ENCODE data around the gene MYH15.
A peak's percentile ranks its signal among the peaks of the same experiment; 100 is the strongest.

The MYH15 gene

DNA sequence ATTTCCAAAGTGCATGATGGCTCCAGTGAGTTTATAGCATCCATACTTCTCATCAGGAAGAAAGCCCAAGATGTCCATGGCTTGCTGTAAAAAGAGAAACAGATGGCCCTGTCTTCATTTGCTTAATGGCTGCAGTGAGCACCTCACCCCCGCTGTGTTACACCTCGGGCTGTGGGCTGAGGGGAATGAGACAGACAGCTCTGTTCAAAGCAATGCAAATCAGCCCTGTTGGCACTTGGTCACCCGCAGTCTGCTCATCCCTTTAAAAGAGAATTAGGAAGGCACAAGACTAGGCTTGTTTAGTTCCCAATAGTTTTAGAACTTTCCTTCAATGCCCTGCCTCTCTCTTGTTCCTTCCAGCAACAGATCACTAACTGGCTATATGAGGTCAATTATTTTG is 25.2 kb downstream of the MYH15 start:
- H3K36me3 ChIP-seq (ENCODE audit: control insufficient read depth, insufficient read depth, low read length): no peaks in the 10 kb centered on the region
- H3K4me1 ChIP-seq: peaks cover 6% of the 10 kb centered on the region
- no peak overlapping the region for H3K9ac ChIP-seq
- H3K27ac ChIP-seq: no peak overlapping the region
- H3K4me3 ChIP-seq (ENCODE audit: low read depth, low read length): no peak overlapping the region
- H3K4me2 ChIP-seq (ENCODE audit: low read length): no peak overlapping the region
- TF ChIP-seq, protein P1, sequence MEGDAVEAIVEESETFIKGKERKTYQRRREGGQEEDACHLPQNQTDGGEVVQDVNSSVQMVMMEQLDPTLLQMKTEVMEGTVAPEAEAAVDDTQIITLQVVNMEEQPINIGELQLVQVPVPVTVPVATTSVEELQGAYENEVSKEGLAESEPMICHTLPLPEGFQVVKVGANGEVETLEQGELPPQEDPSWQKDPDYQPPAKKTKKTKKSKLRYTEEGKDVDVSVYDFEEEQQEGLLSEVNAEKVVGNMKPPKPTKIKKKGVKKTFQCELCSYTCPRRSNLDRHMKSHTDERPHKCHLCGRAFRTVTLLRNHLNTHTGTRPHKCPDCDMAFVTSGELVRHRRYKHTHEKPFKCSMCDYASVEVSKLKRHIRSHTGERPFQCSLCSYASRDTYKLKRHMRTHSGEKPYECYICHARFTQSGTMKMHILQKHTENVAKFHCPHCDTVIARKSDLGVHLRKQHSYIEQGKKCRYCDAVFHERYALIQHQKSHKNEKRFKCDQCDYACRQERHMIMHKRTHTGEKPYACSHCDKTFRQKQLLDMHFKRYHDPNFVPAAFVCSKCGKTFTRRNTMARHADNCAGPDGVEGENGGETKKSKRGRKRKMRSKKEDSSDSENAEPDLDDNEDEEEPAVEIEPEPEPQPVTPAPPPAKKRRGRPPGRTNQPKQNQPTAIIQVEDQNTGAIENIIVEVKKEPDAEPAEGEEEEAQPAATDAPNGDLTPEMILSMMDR (IDR thresholded peaks at IDR 0.05): no peak
- H3K9me3 ChIP-seq (ENCODE audit: control insufficient read depth, low read length): no peaks in the 10 kb centered on the region
- H3K79me2 ChIP-seq: no peaks in the 10 kb centered on the region
- H3K27me3 ChIP-seq (ENCODE audit: control insufficient read depth, insufficient read depth, low read length): no peaks in the 10 kb centered on the region
- peak overlapping the region; percentile 60 for H2AFZ ChIP-seq

DNA sequence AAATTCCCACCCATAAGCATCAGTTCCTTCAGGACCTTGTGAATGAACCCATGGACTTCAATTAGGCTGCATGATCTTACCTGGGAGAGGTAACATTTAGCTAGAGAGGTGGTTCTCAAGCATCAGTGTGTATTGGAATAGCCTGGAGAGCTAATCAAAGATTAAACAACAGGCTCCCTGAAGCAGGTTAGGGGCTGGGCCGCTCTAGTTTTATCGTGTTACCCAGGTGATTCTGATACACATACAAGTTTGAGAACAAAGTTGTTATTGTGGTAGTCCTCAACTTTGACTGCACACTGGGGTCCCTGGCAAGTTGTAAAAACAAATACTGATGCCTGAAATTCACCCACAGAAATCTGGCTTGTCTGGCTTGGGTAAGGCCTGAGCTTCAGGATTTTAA is 31.2 kb downstream of the MYH15 start:
- H2AFZ ChIP-seq: no peak overlapping the region
- no peak overlapping the region for H3K27ac ChIP-seq
- no peaks in the 10 kb centered on the region for H3K36me3 ChIP-seq (ENCODE audit: control insufficient read depth, insufficient read depth, low read length)
- no peak overlapping the region for H3K4me3 ChIP-seq (ENCODE audit: low read depth, low read length)
- H3K4me2 ChIP-seq (ENCODE audit: low read length): no peak overlapping the region
- H3K9ac ChIP-seq: no peak overlapping the region
- H3K4me1 ChIP-seq: no peaks in the 10 kb centered on the region
- TF ChIP-seq, protein P1 (IDR thresholded peaks at IDR 0.05): no peak
- H3K79me2 ChIP-seq: no peaks in the 10 kb centered on the region
- H3K27me3 ChIP-seq (ENCODE audit: control insufficient read depth, insufficient read depth, low read length): no peaks in the 10 kb centered on the region
- H3K9me3 ChIP-seq (ENCODE audit: control insufficient read depth, low read length): no peaks in the 10 kb centered on the region

DNA sequence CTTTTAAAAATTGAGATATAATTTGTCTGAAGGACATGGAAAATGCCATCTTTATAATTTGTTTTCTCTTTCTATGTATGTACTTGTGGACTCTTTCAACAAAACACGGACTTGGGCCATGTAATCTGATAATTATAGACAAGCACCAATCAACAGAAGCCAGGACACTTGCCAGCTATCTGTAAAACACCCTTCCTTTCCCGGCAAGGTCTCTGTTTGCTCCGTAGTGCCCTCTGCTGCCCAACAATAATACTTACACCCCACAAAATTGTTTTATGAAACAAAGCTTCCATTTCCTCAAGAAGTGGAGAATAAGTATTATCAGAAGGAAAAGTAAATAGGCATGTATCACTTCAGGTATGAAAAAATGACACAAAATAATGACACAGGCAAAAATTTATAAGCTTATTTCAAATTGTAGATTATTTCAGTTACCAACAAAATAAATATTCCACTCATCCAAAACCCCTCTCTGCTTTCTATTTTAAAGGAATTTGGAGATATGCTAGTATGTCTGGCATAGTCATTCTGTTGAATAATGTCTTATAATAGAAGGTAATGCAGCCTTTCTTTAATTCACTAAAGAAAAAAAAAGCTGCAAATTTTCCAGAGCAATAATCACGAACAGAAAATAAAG is 32.8 kb downstream of the MYH15 start:
- Histone ChIP-seq H3K4me2 (ENCODE audit: low read length) (no peak overlapping the region), H3K9me3 (ENCODE audit: control insufficient read depth, low read length) (no peaks in the 10 kb centered on the region), H3K4me3 (ENCODE audit: low read depth, low read length) (no peak overlapping the region), H3K4me1 (no peaks in the 10 kb centered on the region), H3K9ac (no peak overlapping the region), H3K27ac (no peak overlapping the region), H3K27me3 (ENCODE audit: control insufficient read depth, insufficient read depth, low read length) (no peaks in the 10 kb centered on the region), H2AFZ (peak overlapping the region; percentile 2), H3K79me2 (no peaks in the 10 kb centered on the region), H3K36me3 (ENCODE audit: control insufficient read depth, insufficient read depth, low read length) (no peaks in the 10 kb centered on the region)
- TF ChIP-seq, protein P1 (IDR thresholded peaks at IDR 0.05): peak; percentile 73

DNA sequence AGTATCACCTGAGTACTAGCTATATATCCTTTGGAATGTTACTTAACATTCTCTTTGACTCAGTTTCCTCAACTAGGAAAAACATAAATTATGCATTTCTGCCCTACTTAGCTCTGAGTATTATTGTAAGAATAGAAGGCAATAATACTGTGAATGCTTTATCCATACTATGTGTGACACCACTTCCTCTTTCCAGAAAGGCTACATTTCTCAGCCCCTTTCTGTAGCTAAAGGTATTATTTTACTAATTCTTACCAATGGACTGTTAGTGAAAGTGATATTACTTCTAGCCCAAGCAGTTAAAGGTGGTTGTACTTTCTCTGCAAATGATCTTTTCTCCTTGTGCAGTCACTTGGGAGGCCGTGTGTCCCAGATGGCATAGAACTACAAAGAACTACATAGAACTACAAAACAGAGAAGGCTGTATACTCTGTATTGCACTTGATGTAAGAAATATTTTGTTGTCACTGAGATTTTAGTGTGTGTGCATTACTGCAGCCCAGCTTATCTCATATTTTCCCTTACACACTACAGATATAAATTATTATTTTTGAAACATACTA is 35.1 kb downstream of the MYH15 start:
- H3K36me3 ChIP-seq (ENCODE audit: control insufficient read depth, insufficient read depth, low read length): no peaks in the 10 kb centered on the region
- no peaks in the 10 kb centered on the region for H3K27me3 ChIP-seq (ENCODE audit: control insufficient read depth, insufficient read depth, low read length)
- H3K27ac ChIP-seq: no peak overlapping the region
- no peak overlapping the region for H2AFZ ChIP-seq
- H3K4me1 ChIP-seq: no peaks in the 10 kb centered on the region
- no peak overlapping the region for H3K9ac ChIP-seq
- TF ChIP-seq, protein P1 (IDR thresholded peaks at IDR 0.05): no peak
- no peak overlapping the region for H3K4me2 ChIP-seq (ENCODE audit: low read length)
- H3K4me3 ChIP-seq (ENCODE audit: low read depth, low read length): no peak overlapping the region
- H3K79me2 ChIP-seq: no peaks in the 10 kb centered on the region
- H3K9me3 ChIP-seq (ENCODE audit: control insufficient read depth, low read length): no peaks in the 10 kb centered on the region

DNA sequence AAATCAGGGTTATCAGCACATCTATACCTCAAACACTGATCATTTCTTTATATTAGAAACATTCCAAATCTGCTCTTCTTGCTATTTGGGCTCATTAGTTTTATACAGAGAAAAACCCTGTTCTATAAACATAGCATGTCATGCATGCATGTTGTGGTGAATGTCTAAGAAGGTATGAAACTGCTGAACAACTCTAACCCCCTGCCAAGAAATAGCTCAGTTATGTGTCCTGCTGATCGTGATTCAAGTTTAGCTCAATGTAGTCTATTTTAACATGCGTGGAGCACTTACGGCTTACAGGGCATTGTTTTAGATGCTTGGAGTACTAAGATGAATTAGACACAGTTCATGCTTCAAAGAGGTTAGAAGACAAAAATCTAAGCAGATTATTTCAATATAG is 35.8 kb downstream of the MYH15 start:
- no peaks in the 10 kb centered on the region for H3K9me3 ChIP-seq (ENCODE audit: control insufficient read depth, low read length)
- H3K4me2 ChIP-seq (ENCODE audit: low read length): no peak overlapping the region
- no peaks in the 10 kb centered on the region for H3K27me3 ChIP-seq (ENCODE audit: control insufficient read depth, insufficient read depth, low read length)
- H3K36me3 ChIP-seq (ENCODE audit: control insufficient read depth, insufficient read depth, low read length): no peaks in the 10 kb centered on the region
- H3K4me1 ChIP-seq: no peaks in the 10 kb centered on the region
- H3K27ac ChIP-seq: no peak overlapping the region
- no peak overlapping the region for H2AFZ ChIP-seq
- TF ChIP-seq, protein P1 (IDR thresholded peaks at IDR 0.05): no peak
- H3K9ac ChIP-seq: no peak overlapping the region
- no peaks in the 10 kb centered on the region for H3K79me2 ChIP-seq
- H3K4me3 ChIP-seq (ENCODE audit: low read depth, low read length): no peak overlapping the region
